ENCODE data around the gene CCDC169.
A peak's percentile ranks its signal among the peaks of the same experiment; 100 is the strongest.
"Not testable (repeated sequence)": the region's sequence is repeated elsewhere in the genome, so short reads cannot be mapped to it uniquely, and the experiment has no call there.

CCDC169 gene

DNA sequence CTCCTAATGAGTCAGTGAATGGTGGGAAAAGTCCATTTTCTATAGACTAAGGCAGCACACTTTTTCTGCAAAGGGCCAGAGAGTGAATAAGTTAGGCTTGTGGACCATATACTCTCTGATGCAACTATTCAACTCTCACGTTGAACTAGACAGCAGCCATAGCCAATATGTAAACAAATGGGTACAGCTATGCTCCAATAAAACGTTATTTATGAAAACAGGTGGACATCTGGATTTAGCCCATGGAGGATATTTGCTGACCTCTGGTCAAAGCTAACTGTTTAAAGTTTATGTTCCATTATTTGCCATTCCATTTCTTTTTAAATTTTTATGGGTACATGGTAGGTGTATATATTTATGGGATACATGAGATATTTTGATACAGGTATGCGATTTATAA, 4.7 kb upstream of the CCDC169 start:
- FAIRE-seq (no peak), DNase-seq (ENCODE audit: insufficient read length) (no peak)
- TF ChIP-seq TAF1 (IDR thresholded peaks at IDR 0.05; ENCODE audit: borderline replicate concordance, low read depth, low read length) = no peak
- no peak for TF ChIP-seq POLR2A (IDR thresholded peaks at IDR 0.05; ENCODE audit: low read depth, low read length)
- TF ChIP-seq POLR2AphosphoS5 (IDR thresholded peaks at IDR 0.05; ENCODE audit: low read depth, low read length) = no peak

DNA sequence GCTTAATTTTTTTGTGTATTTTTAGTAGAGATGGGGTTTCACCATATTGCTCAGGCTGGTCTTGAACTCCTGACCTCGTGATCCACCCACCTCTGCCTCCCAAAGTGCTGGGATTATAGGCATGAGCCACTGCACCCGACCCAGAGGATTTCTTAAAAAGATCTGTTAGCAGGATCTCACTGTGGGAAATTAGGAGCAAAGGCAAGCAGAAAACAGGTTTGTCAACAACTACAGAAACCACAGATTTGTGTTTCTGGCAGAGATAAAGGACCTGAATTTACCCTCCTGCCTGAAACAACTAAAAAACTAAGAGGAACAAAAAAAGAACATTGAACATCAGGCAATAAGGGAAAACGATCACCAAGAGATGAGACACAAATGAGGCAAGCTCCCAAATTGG, 1.9 kb upstream of the CCDC169 start:
- DNase-seq (ENCODE audit: insufficient read length); FAIRE-seq: not testable (repeated sequence)

DNA sequence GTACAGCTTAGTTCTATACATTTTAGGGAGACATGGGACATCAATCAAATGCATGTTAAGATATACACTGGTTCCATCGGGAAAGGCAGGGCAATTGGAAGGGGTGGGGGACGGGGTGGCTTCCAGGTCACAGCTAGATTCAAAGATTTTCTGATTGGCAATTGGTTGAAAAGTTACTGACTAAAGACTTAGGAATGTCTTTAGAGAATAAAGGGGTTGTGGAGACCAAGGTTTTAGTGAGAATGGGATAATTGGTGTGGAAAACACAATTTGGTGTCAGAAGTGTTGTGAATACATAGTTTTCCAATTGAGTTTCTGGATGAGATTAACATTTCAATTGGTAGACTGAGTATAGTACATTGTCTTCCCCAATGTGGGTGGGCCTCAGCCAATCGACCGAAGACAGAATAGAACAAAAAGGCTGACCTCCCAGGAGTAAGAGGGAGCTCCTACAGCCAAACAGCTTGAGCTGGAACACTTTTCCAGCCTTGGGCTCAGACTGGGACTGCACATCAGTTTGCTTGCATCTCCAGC, 988 bp upstream of the CCDC169 start:
- TF ChIP-seq TAF1 (IDR thresholded peaks at IDR 0.05; ENCODE audit: borderline replicate concordance, low read depth, low read length) (no peak), POLR2AphosphoS5 (IDR thresholded peaks at IDR 0.05; ENCODE audit: low read depth, low read length) (no peak), POLR2A (IDR thresholded peaks at IDR 0.05; ENCODE audit: low read depth, low read length) (no peak)
- no peak for FAIRE-seq
- DNase-seq (ENCODE audit: insufficient read length) = no peak

DNA sequence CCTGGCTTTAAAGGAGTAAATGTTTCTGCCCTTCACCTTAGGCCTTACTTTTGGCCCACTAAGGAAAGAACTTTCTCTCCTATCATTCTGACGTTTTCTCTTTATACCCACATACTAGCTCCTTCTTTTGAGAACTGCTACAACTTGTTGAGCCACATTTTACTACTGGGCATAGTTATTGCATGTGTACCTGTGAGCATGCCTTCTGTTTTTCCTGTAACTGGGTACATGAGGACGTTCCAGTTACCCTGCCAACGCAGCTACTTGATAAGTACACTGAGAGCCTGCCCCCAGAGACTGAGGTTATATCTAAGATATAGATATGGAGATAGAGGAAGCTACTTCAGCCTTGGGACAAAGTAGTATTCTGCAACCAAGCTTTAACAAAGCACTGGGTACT, 3.5 kb downstream of the CCDC169 start:
- TF ChIP-seq TAF1 (IDR thresholded peaks at IDR 0.05; ENCODE audit: borderline replicate concordance, low read depth, low read length) = no peak
- no peak for TF ChIP-seq POLR2AphosphoS5 (IDR thresholded peaks at IDR 0.05; ENCODE audit: low read depth, low read length)
- DNase-seq (ENCODE audit: insufficient read length) (no peak), FAIRE-seq (no peak)

DNA sequence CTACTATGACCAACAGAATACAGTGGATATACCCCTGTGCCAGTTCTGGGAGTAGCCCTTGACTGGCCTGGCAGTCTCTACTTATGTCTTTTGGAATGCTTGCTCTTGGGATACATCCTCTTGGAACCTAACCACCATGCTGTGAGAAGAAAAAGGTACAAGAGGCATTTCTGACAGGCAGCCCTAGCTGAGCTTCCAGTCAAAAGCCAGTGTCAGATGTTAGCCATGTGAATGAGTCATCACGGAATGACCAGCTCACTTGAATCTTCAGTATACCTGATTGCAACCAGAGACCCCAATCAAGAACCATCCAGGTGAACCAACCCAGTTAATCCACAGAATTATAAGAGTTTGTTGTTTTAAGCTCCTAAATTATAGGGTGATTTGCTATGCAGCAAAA, 4.1 kb downstream of the CCDC169 start:
- DNase-seq (ENCODE audit: insufficient read length) (no peak), FAIRE-seq (no peak)
- TF ChIP-seq POLR2A (IDR thresholded peaks at IDR 0.05; ENCODE audit: low read depth, low read length) (no peak), TAF1 (IDR thresholded peaks at IDR 0.05; ENCODE audit: borderline replicate concordance, low read depth, low read length) (no peak), POLR2AphosphoS5 (IDR thresholded peaks at IDR 0.05; ENCODE audit: low read depth, low read length) (no peak)

DNA sequence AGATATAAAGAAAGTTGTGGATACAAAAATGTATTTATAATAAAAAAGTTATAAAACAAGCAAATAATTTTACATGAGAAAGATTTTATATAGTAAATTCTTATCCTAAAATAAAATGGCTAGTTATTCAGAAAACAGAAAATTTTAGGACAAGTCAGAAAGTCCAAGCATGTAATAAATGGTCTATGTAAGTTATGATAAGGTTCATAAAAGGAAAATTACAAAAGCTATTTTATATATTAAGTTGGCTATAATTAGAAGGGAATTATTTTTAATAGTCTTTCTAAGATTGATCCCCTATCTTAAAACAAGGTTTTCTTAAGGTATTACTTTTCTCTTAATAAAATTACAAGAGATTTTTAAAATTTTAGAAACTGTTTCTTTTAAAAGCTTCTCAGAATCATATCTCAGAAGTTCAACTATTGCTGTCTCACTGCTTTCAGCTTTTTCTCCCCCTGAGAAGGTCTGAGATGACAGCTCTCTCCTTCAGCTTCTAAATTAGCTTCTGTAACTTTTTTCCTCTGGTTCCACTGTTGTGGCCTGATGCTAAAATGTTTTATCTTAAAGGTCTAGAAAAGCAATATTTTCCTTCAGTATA, 8.7 kb downstream of the CCDC169 start:
- no peak for DNase-seq (ENCODE audit: insufficient read length)
- FAIRE-seq = no peak

GRCh38 chr13:36286006-36286405, 11.6 kb downstream of the CCDC169 start:
- no peak for FAIRE-seq
- DNase-seq (ENCODE audit: insufficient read length) = no peak
- TF ChIP-seq TAF1 (IDR thresholded peaks at IDR 0.05; ENCODE audit: borderline replicate concordance, low read depth, low read length) (no peak), POLR2A (IDR thresholded peaks at IDR 0.05; ENCODE audit: low read depth, low read length) (no peak), POLR2AphosphoS5 (IDR thresholded peaks at IDR 0.05; ENCODE audit: low read depth, low read length) (no peak)

More for the DNA sequence above, 8.7 kb downstream of the CCDC169 start:
- TF ChIP-seq POLR2A (IDR thresholded peaks at IDR 0.05; ENCODE audit: low read depth, low read length) = no peak
- no peak for TF ChIP-seq TAF1 (IDR thresholded peaks at IDR 0.05; ENCODE audit: borderline replicate concordance, low read depth, low read length)
- TF ChIP-seq POLR2AphosphoS5 (IDR thresholded peaks at IDR 0.05; ENCODE audit: low read depth, low read length) = no peak

DNA sequence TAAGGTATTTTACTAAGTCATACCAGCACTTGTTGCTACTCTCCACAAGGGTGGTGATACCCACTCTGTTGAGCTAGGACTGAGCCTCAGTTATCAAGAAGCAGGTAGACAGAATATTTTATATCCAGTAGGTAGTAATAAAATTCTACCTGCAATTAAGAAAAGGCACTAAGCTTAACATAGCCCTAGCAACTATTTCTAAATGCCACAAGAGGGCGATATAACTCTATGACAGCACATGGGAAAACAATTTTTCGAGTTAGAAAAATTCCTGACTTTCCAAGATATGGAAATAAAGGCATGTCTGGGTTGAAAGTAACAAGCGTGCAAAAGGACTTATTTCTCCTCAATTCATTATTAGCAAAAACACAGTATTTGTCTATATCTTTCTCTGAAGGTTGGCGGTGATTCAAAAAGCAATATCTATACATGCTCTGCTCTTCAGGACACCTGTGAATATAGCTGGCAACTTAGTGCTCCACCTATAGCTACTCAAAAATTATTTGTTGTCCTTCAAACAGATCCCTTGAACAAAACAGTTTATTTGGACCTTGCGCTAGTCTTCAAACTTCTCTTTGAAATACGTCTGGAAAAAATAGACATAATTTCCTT, 14.7 kb downstream of the CCDC169 start:
- DNase-seq (ENCODE audit: insufficient read length) (no peak), FAIRE-seq (peak; percentile 69)
- TF ChIP-seq POLR2A (IDR thresholded peaks at IDR 0.05; ENCODE audit: low read depth, low read length) (no peak), TAF1 (IDR thresholded peaks at IDR 0.05; ENCODE audit: borderline replicate concordance, low read depth, low read length) (no peak), POLR2AphosphoS5 (IDR thresholded peaks at IDR 0.05; ENCODE audit: low read depth, low read length) (no peak)

GRCh38 chr13:36275190-36276002, 22.2 kb downstream of the CCDC169 start:
- DNase-seq (ENCODE audit: insufficient read length) = no peak
- FAIRE-seq = no peak

DNA sequence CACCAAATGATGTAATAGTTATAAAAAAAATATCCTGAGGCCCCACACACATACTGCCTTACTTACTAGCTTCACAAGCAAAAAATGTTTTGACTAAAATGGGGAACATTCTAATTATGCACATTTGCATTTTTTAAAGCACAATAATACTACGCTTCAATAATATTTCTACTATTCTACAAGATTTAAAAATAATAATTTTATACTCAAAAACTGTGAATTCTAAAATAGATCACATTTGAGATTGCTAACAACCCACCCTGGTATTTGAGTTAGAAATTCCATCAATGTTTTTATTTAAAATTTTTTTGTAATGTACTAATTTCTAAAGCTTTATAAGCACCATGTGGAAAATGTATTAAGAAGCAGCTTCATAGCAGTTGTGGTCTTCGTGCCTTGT, 24.2 kb downstream of the CCDC169 start:
- TF ChIP-seq POLR2A (IDR thresholded peaks at IDR 0.05; ENCODE audit: low read depth, low read length) (no peak), POLR2AphosphoS5 (IDR thresholded peaks at IDR 0.05; ENCODE audit: low read depth, low read length) (no peak), TAF1 (IDR thresholded peaks at IDR 0.05; ENCODE audit: borderline replicate concordance, low read depth, low read length) (no peak)
- FAIRE-seq (no peak), DNase-seq (ENCODE audit: insufficient read length) (no peak)

More at GRCh38 chr13:36275190-36276002, 22.2 kb downstream of the CCDC169 start:
- TF ChIP-seq POLR2A (IDR thresholded peaks at IDR 0.05; ENCODE audit: low read depth, low read length) = no peak
- TF ChIP-seq TAF1 (IDR thresholded peaks at IDR 0.05; ENCODE audit: borderline replicate concordance, low read depth, low read length) = no peak
- no peak for TF ChIP-seq POLR2AphosphoS5 (IDR thresholded peaks at IDR 0.05; ENCODE audit: low read depth, low read length)

- no peak for DNase-seq (ENCODE audit: insufficient read length)
- FAIRE-seq = no peak
- TF ChIP-seq POLR2A (IDR thresholded peaks at IDR 0.05; ENCODE audit: low read depth, low read length) (no peak), TAF1 (IDR thresholded peaks at IDR 0.05; ENCODE audit: borderline replicate concordance, low read depth, low read length) (no peak), POLR2AphosphoS5 (IDR thresholded peaks at IDR 0.05; ENCODE audit: low read depth, low read length) (no peak)
These were observed 35.6 kb downstream of the CCDC169 start for GRCh38 chr13:36261976-36262375.

GRCh38 chr13:36261011-36261410, 36.6 kb downstream of the CCDC169 start:
- DNase-seq (ENCODE audit: insufficient read length) (no peak), FAIRE-seq (no peak)
- TF ChIP-seq POLR2AphosphoS5 (IDR thresholded peaks at IDR 0.05; ENCODE audit: low read depth, low read length) (no peak), TAF1 (IDR thresholded peaks at IDR 0.05; ENCODE audit: borderline replicate concordance, low read depth, low read length) (no peak), POLR2A (IDR thresholded peaks at IDR 0.05; ENCODE audit: low read depth, low read length) (no peak)
